IPS-20b (cell line): ENCODE results near the gene SPDYE16.
A peak's percentile ranks its signal among the peaks of the same experiment; 100 is the strongest.
"Not testable (repeated sequence)": the region's sequence is repeated elsewhere in the genome, so short reads cannot be mapped to it uniquely, and the experiment has no call there.

Experiments used
- H3K27ac ChIP-seq: one replicate; pipeline ENCODE4 v1.5.1; 2013; ENCODE audit warnings: low read length
- H3K27me3 ChIP-seq: 2 replicates; pipeline ENCODE4 v1.6.1; 2013; ENCODE audit warnings: mild to moderate bottlenecking, low read length, inconsistent platforms; ENCODE audit not compliant: insufficient read depth
- H3K36me3 ChIP-seq: 2 replicates; pipeline ENCODE4 v1.6.1; 2013; ENCODE audit warnings: low read depth, mild to moderate bottlenecking, inconsistent platforms, low read length, moderate library complexity; ENCODE audit not compliant: insufficient read depth
- H3K4me1 ChIP-seq: 2 replicates; pipeline ENCODE4 v1.6.1; 2013; ENCODE audit warnings: mild to moderate bottlenecking, control low read depth, inconsistent platforms, low read length, moderate library complexity; ENCODE audit not compliant: insufficient read depth
- H3K4me3 ChIP-seq: 2 replicates; pipeline ENCODE4 v1.5.1; 2013; ENCODE audit warnings: mild to moderate bottlenecking, low read length, inconsistent platforms
- H3K9ac ChIP-seq: 2 replicates; pipeline ENCODE4 v1.6.1; 2013; ENCODE audit warnings: low read depth, mild to moderate bottlenecking, inconsistent platforms, low read length, moderate library complexity
- H3K9me3 ChIP-seq: 2 replicates; pipeline ENCODE4 v1.6.1; 2013; ENCODE audit warnings: mild to moderate bottlenecking, low read depth, low read length, inconsistent platforms; ENCODE audit not compliant: insufficient read depth

Gene SPDYE16

GRCh38 chr7:76570324-76570775 lies 27.3 kb upstream of the SPDYE16 start:
- not testable (repeated sequence) for H3K9me3 ChIP-seq, H3K27ac ChIP-seq, H3K4me3 ChIP-seq

GRCh38 chr7:76568742-76569141 lies 25.6 kb upstream of the SPDYE16 start:
- not testable (repeated sequence) for H3K27me3 ChIP-seq, H3K4me1 ChIP-seq, H3K27ac ChIP-seq, H3K9ac ChIP-seq, H3K9me3 ChIP-seq, H3K4me3 ChIP-seq, H3K36me3 ChIP-seq

More at GRCh38 chr7:76570324-76570775, 27.3 kb upstream of the SPDYE16 start:
- not testable (repeated sequence) for H3K36me3 ChIP-seq, H3K27me3 ChIP-seq, H3K4me1 ChIP-seq, H3K9ac ChIP-seq

- H3K4me1 ChIP-seq, H3K4me3 ChIP-seq, H3K27ac ChIP-seq, H3K9ac ChIP-seq, H3K9me3 ChIP-seq, H3K36me3 ChIP-seq, H3K27me3 ChIP-seq: not testable (repeated sequence)
Observed at GRCh38 chr7:76567753-76568152, 24.7 kb upstream of the SPDYE16 start.

GRCh38 chr7:76567311-76567710 lies 24.2 kb upstream of the SPDYE16 start:
- H3K4me3 ChIP-seq, H3K27me3 ChIP-seq, H3K9me3 ChIP-seq, H3K27ac ChIP-seq, H3K36me3 ChIP-seq, H3K4me1 ChIP-seq, H3K9ac ChIP-seq: not testable (repeated sequence)

- H3K9me3 ChIP-seq, H3K36me3 ChIP-seq, H3K4me3 ChIP-seq: not testable (repeated sequence)
Observed at GRCh38 chr7:76565001-76565400, 21.9 kb upstream of the SPDYE16 start.

GRCh38 chr7:76561342-76561741 lies 18.2 kb upstream of the SPDYE16 start:
- H3K9ac ChIP-seq, H3K27me3 ChIP-seq, H3K4me1 ChIP-seq, H3K9me3 ChIP-seq, H3K4me3 ChIP-seq, H3K27ac ChIP-seq, H3K36me3 ChIP-seq: not testable (repeated sequence)

More at GRCh38 chr7:76565001-76565400, 21.9 kb upstream of the SPDYE16 start:
- not testable (repeated sequence) for H3K27ac ChIP-seq, H3K27me3 ChIP-seq, H3K4me1 ChIP-seq, H3K9ac ChIP-seq

- not testable (repeated sequence) for H3K9me3 ChIP-seq, H3K36me3 ChIP-seq, H3K4me1 ChIP-seq, H3K9ac ChIP-seq, H3K27me3 ChIP-seq, H3K27ac ChIP-seq, H3K4me3 ChIP-seq
Observed at GRCh38 chr7:76560157-76560556, 17.1 kb upstream of the SPDYE16 start.

- not testable (repeated sequence) for H3K9ac ChIP-seq, H3K4me1 ChIP-seq, H3K27ac ChIP-seq, H3K9me3 ChIP-seq, H3K4me3 ChIP-seq, H3K36me3 ChIP-seq, H3K27me3 ChIP-seq
Observed at GRCh38 chr7:76559685-76560084, 16.6 kb upstream of the SPDYE16 start.

- H3K27me3 ChIP-seq, H3K4me1 ChIP-seq, H3K27ac ChIP-seq, H3K9ac ChIP-seq, H3K4me3 ChIP-seq, H3K36me3 ChIP-seq, H3K9me3 ChIP-seq: not testable (repeated sequence)
Observed at GRCh38 chr7:76551992-76552391, 8.9 kb upstream of the SPDYE16 start.

GRCh38 chr7:76549855-76550248 lies 6.8 kb upstream of the SPDYE16 start:
- not testable (repeated sequence) for H3K27ac ChIP-seq, H3K36me3 ChIP-seq, H3K4me1 ChIP-seq, H3K9me3 ChIP-seq, H3K27me3 ChIP-seq
- Histone ChIP-seq H3K4me3 (peak overlapping the region; percentile 77), H3K9ac (peak overlapping the region; percentile 79)

GRCh38 chr7:76549025-76549854 lies 6.1 kb upstream of the SPDYE16 start:
- not testable (repeated sequence) for H3K4me1 ChIP-seq, H3K27ac ChIP-seq

GRCh38 chr7:76531643-76532042 lies 11.5 kb downstream of the SPDYE16 start:
- not testable (repeated sequence) for H3K27me3 ChIP-seq, H3K9ac ChIP-seq, H3K4me3 ChIP-seq, H3K27ac ChIP-seq, H3K9me3 ChIP-seq, H3K36me3 ChIP-seq, H3K4me1 ChIP-seq

More at GRCh38 chr7:76549025-76549854, 6.1 kb upstream of the SPDYE16 start:
- H3K9me3 ChIP-seq, H3K36me3 ChIP-seq, H3K27me3 ChIP-seq: not testable (repeated sequence)
- Histone ChIP-seq H3K4me3 (peak overlapping the region; percentile 77), H3K9ac (peak overlapping the region; percentile 79)
